GM18861 (cell line): Measurements from ENCODE around the gene CCDC24.

Experiments used
- ATAC-seq: cut with Tn5 transposase; IDR thresholded peaks from one replicate; pipeline ENCODE4 v1.9.1; 2021; ENCODE audit not compliant: unreplicated experiment

The CCDC24 gene

GRCh38 chr1:44021581-44022321, 30.4 kb downstream of the CCDC24 start:
- no peak for ATAC-seq

GRCh38 chr1:44024031-44024902, 32.9 kb downstream of the CCDC24 start:
- no peak for ATAC-seq

GRCh38 chr1:44024903-44025525, 33.6 kb downstream of the CCDC24 start:
- no peak for ATAC-seq

GRCh38 chr1:44025816-44026215, 34.4 kb downstream of the CCDC24 start:
- no peak for ATAC-seq

- no peak for ATAC-seq
These were observed 35.9 kb downstream of the CCDC24 start for GRCh38 chr1:44027320-44027719.

- ATAC-seq = no peak
These were observed 38.0 kb downstream of the CCDC24 start for GRCh38 chr1:44029260-44029910.

GRCh38 chr1:44029911-44030604, 38.7 kb downstream of the CCDC24 start:
- peak; percentile 81 for ATAC-seq

GRCh38 chr1:44030605-44031251, 39.3 kb downstream of the CCDC24 start:
- ATAC-seq = no peak

- ATAC-seq = no peak
These were observed 40.1 kb downstream of the CCDC24 start, which contains the start of gene SLC6A9 for GRCh38 chr1:44031252-44032169. Gene SLC6A9, minus strand, starts transcription at chr1:44031462. Its CDS starts 7,185 bp downstream, at chr1:44024277.

- ATAC-seq = no peak
These were observed 40.9 kb downstream of the CCDC24 start for GRCh38 chr1:44032170-44032790.

GRCh38 chr1:44033041-44033575, 41.7 kb downstream of the CCDC24 start:
- ATAC-seq = no peak

GRCh38 chr1:44033756-44034155, 42.4 kb downstream of the CCDC24 start:
- no peak for ATAC-seq

- ATAC-seq = no peak
These were observed 43.0 kb downstream of the CCDC24 start for GRCh38 chr1:44034423-44034822.

- ATAC-seq = no peak
These were observed 43.7 kb downstream of the CCDC24 start for GRCh38 chr1:44034976-44035716.

- ATAC-seq = no peak
These were observed 44.5 kb downstream of the CCDC24 start for GRCh38 chr1:44035726-44036408.

- ATAC-seq = no peak
These were observed 45.2 kb downstream of the CCDC24 start for GRCh38 chr1:44036409-44037139.
